ENCODE measurements around the gene IRS1.

IRS1 gene

DNA sequence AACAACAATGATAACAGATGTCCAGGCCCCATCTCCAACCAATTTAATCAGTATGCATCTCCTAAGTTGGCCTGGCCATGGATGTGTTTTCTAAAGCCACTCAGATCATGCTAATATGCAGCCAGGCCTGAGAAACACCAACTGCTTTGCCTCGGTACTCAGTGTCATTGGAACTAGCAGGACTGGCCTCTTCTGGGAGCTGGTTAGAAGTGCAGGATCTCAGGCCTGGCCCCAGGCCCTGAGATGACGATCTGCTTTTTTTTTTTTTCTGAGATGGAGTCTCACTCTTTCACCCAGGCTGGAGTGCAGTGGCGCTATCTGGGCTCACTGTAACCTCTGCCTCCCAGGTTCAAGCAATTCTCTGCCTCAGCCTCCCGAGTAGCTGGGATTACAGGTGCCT is 69.1 kb downstream of the IRS1 start:
- TF ChIP-seq, protein P1, sequence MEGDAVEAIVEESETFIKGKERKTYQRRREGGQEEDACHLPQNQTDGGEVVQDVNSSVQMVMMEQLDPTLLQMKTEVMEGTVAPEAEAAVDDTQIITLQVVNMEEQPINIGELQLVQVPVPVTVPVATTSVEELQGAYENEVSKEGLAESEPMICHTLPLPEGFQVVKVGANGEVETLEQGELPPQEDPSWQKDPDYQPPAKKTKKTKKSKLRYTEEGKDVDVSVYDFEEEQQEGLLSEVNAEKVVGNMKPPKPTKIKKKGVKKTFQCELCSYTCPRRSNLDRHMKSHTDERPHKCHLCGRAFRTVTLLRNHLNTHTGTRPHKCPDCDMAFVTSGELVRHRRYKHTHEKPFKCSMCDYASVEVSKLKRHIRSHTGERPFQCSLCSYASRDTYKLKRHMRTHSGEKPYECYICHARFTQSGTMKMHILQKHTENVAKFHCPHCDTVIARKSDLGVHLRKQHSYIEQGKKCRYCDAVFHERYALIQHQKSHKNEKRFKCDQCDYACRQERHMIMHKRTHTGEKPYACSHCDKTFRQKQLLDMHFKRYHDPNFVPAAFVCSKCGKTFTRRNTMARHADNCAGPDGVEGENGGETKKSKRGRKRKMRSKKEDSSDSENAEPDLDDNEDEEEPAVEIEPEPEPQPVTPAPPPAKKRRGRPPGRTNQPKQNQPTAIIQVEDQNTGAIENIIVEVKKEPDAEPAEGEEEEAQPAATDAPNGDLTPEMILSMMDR (IDR thresholded peaks at IDR 0.05; ENCODE audit: low read depth, low read length) = peak; percentile 4
- H3K4me3 ChIP-seq (replicated peaks in 1 of 2; ENCODE audit: low read depth in 2 of 2, low read length in 2 of 2) = no peak overlapping the region
- peak in 1 of 2 donors; percentile 50 for DNase-seq (ENCODE audit: low read depth in 2 of 2)

DNA sequence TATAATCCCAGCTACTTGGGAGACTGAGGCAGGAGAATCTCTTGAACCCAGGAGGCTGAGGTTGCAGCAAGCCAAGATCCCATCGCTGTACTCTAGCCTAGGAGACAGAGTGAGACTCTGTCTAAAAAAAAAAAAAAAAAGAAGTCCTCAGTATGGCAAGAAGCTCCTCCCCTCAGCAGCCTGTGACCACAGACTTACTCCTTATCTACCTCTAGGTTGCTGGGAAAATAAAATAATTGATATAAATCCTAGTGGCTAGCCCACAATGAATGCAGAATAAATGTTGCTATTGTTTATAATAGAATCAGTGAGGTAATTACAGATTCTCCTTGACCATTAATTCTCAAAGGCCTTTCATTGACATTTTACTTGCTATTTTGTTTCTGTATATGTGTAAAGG is 70.6 kb downstream of the IRS1 start:
- TF ChIP-seq, protein P1 (IDR thresholded peaks at IDR 0.05; ENCODE audit: low read depth, low read length) = no peak
- DNase-seq (ENCODE audit: low read depth in 2 of 2) = no peak
- H3K4me3 ChIP-seq (replicated peaks in 1 of 2; ENCODE audit: low read depth in 2 of 2, low read length in 2 of 2) = no peak overlapping the region

DNA sequence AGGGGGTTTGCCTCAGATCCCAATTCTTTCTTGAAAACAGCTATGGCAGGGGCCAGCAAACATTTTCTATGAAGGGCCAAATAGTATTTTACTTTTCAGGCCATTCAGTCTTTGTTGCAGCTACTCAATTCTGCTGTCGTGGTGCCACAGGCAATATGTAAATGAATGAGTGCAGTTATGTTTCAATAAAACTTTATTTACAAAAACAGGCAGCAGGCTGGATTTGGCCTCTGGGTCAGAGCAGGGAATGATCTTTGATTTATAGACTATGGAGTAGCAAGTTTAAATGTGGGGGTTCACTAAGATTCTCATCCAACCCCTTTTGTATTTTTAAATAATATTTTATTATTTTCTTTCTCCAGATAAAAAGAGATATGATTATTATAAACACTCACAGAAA is 72.4 kb downstream of the IRS1 start:
- no peak overlapping the region for H3K4me3 ChIP-seq (replicated peaks in 1 of 2; ENCODE audit: low read depth in 2 of 2, low read length in 2 of 2)
- TF ChIP-seq, protein P1 (IDR thresholded peaks at IDR 0.05; ENCODE audit: low read depth, low read length) = no peak
- no peak for DNase-seq (ENCODE audit: low read depth in 2 of 2)

DNA sequence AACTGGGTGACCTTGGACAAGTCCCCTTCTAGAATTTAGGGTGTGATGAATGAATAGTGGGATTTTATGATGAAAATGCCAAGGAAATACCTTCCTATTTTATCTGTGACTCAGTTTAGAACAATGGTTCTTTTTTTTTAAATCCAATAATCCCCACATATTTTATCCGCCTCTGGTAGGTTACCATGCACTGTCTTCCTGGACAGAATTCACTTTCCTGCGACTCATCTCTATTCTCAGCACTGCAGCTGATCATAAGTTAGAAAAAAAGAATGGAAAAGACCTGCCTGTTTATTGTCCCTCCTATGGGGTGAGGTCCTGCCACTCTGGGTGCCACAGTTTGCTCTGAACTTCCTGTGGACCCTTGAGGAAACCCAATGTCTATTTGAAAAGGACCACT is 73.1 kb downstream of the IRS1 start:
- peak in 1 of 2 donors; percentile 42 for DNase-seq (ENCODE audit: low read depth in 2 of 2)
- H3K4me3 ChIP-seq (replicated peaks in 1 of 2; ENCODE audit: low read depth in 2 of 2, low read length in 2 of 2) = no peak overlapping the region
- TF ChIP-seq, protein P1 (IDR thresholded peaks at IDR 0.05; ENCODE audit: low read depth, low read length) = no peak

GRCh38 chr2:226725126-226725860 is 74.3 kb downstream of the IRS1 start:
- TF ChIP-seq, protein P1 (IDR thresholded peaks at IDR 0.05; ENCODE audit: low read depth, low read length) = no peak
- DNase-seq (ENCODE audit: low read depth in 2 of 2) = no peak
- no peak overlapping the region for H3K4me3 ChIP-seq (replicated peaks in 1 of 2; ENCODE audit: low read depth in 2 of 2, low read length in 2 of 2)

GRCh38 chr2:226721541-226721940 is 78.1 kb downstream of the IRS1 start:
- H3K4me3 ChIP-seq (replicated peaks in 1 of 2; ENCODE audit: low read depth in 2 of 2, low read length in 2 of 2) = no peak overlapping the region
- TF ChIP-seq, protein P1 (IDR thresholded peaks at IDR 0.05; ENCODE audit: low read depth, low read length) = no peak
- peak in 1 of 2 donors; percentile 66 for DNase-seq (ENCODE audit: low read depth in 2 of 2)

DNA sequence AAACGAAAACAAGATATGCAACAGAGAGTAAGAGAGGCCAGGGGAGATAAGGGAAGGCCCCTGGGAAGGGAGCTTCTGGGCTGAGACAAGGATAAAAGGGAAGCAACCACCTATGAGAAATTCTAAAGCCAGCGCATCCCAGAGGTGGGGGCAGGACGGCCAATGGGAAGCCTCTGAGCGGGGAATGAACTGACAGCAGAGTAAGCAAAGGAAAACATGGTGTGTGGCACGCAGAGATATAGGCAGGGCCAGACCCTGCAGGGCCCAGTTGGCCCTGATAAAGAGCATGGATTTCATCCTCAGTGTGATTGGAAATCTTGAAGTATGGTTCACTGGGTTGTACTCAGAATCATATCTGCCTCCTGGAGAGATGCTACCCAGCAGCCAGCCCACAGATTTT is 78.7 kb downstream of the IRS1 start:
- DNase-seq (ENCODE audit: low read depth in 2 of 2) = no peak
- TF ChIP-seq, protein P1 (IDR thresholded peaks at IDR 0.05; ENCODE audit: low read depth, low read length) = no peak
- H3K4me3 ChIP-seq (replicated peaks in 1 of 2; ENCODE audit: low read depth in 2 of 2, low read length in 2 of 2) = no peak overlapping the region

Measured in cardiac fibroblast (primary cell).